Measurements from ENCODE around the gene SNAI3.
A peak's percentile ranks its signal among the peaks of the same experiment; 100 is the strongest.

DNA sequence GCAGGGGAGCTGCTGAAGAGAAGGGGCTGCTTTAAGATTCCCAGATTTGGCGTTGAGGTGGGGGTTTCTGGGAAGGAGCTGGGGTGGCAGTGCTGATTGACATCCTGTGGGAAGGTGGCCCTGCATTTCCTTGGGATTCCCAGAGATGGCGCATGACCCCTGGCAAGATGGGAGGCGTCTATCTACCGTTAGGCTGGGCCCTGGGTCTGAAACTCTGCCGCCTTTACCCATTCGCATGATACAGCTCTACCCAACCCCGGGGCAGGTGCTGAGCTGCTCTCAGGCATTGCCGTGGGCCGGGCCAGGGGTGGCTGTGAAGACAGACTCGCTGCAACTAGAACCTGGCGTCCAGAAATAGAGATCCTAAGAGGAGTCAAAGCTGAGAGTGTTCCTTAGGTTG lies 13.5 kb downstream of the SNAI3 start:
- TF ChIP-seq, protein P1, sequence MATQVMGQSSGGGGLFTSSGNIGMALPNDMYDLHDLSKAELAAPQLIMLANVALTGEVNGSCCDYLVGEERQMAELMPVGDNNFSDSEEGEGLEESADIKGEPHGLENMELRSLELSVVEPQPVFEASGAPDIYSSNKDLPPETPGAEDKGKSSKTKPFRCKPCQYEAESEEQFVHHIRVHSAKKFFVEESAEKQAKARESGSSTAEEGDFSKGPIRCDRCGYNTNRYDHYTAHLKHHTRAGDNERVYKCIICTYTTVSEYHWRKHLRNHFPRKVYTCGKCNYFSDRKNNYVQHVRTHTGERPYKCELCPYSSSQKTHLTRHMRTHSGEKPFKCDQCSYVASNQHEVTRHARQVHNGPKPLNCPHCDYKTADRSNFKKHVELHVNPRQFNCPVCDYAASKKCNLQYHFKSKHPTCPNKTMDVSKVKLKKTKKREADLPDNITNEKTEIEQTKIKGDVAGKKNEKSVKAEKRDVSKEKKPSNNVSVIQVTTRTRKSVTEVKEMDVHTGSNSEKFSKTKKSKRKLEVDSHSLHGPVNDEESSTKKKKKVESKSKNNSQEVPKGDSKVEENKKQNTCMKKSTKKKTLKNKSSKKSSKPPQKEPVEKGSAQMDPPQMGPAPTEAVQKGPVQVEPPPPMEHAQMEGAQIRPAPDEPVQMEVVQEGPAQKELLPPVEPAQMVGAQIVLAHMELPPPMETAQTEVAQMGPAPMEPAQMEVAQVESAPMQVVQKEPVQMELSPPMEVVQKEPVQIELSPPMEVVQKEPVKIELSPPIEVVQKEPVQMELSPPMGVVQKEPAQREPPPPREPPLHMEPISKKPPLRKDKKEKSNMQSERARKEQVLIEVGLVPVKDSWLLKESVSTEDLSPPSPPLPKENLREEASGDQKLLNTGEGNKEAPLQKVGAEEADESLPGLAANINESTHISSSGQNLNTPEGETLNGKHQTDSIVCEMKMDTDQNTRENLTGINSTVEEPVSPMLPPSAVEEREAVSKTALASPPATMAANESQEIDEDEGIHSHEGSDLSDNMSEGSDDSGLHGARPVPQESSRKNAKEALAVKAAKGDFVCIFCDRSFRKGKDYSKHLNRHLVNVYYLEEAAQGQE (IDR thresholded peaks at IDR 0.05; ENCODE audit: low read depth): no peak
- TF ChIP-seq, protein P2, sequence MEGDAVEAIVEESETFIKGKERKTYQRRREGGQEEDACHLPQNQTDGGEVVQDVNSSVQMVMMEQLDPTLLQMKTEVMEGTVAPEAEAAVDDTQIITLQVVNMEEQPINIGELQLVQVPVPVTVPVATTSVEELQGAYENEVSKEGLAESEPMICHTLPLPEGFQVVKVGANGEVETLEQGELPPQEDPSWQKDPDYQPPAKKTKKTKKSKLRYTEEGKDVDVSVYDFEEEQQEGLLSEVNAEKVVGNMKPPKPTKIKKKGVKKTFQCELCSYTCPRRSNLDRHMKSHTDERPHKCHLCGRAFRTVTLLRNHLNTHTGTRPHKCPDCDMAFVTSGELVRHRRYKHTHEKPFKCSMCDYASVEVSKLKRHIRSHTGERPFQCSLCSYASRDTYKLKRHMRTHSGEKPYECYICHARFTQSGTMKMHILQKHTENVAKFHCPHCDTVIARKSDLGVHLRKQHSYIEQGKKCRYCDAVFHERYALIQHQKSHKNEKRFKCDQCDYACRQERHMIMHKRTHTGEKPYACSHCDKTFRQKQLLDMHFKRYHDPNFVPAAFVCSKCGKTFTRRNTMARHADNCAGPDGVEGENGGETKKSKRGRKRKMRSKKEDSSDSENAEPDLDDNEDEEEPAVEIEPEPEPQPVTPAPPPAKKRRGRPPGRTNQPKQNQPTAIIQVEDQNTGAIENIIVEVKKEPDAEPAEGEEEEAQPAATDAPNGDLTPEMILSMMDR (IDR thresholded peaks at IDR 0.05 in 2 of 3, conservative IDR thresholded peaks at IDR 0.05 in 1 of 3; ENCODE audit: borderline replicate concordance in 1 of 3, insufficient read depth in 1 of 3, low read depth in 2 of 3, low read length in 2 of 3): peak in 2 of 3 experiments; percentile 84 to 90; a peak in 4 of 6 replicates
- TF ChIP-seq POLR2AphosphoS5 (IDR thresholded peaks at IDR 0.05; ENCODE audit: low read depth, low read length) (no peak), POLR2A (IDR thresholded peaks at IDR 0.05; ENCODE audit: borderline replicate concordance, extremely low read depth, insufficient read depth, insufficient read length) (no peak), ZNF274 (IDR thresholded peaks at IDR 0.05; ENCODE audit: low read depth, low read length) (no peak), TCF7L2 (IDR thresholded peaks at IDR 0.05; ENCODE audit: borderline replicate concordance, extremely low read depth, insufficient read depth, insufficient read length) (no peak), RAD21 (IDR thresholded peaks at IDR 0.05; ENCODE audit: low read depth) (no peak; the same call in 1 of the 2 replicates), EZH2 (IDR thresholded peaks at IDR 0.05) (no peak), YY1 (IDR thresholded peaks at IDR 0.05; ENCODE audit: extremely low read depth, insufficient replicate concordance, low read depth, low read length) (no peak)
- TF ChIP-seq, protein P3, sequence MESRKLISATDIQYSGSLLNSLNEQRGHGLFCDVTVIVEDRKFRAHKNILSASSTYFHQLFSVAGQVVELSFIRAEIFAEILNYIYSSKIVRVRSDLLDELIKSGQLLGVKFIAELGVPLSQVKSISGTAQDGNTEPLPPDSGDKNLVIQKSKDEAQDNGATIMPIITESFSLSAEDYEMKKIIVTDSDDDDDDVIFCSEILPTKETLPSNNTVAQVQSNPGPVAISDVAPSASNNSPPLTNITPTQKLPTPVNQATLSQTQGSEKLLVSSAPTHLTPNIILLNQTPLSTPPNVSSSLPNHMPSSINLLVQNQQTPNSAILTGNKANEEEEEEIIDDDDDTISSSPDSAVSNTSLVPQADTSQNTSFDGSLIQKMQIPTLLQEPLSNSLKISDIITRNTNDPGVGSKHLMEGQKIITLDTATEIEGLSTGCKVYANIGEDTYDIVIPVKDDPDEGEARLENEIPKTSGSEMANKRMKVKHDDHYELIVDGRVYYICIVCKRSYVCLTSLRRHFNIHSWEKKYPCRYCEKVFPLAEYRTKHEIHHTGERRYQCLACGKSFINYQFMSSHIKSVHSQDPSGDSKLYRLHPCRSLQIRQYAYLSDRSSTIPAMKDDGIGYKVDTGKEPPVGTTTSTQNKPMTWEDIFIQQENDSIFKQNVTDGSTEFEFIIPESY (IDR thresholded peaks at IDR 0.05; ENCODE audit: extremely low read depth, insufficient replicate concordance, low read length): no peak
